ENCODE data around the gene JOSD2. TPM values are rescaled to one million over a fixed set of nuclear protein-coding genes. Genes with fewer than 3 reads are reported as not detected.
A peak's percentile ranks its signal among the peaks of the same experiment; 100 is the strongest.

JOSD2 gene
- total and polyA plus RNA-seq, 9 of the 15 experiments (the other 6 are each of a cell fraction or from before 2014, with no cell fraction given): 0.06 to 14.4 (median 3.1) TPM

DNA sequence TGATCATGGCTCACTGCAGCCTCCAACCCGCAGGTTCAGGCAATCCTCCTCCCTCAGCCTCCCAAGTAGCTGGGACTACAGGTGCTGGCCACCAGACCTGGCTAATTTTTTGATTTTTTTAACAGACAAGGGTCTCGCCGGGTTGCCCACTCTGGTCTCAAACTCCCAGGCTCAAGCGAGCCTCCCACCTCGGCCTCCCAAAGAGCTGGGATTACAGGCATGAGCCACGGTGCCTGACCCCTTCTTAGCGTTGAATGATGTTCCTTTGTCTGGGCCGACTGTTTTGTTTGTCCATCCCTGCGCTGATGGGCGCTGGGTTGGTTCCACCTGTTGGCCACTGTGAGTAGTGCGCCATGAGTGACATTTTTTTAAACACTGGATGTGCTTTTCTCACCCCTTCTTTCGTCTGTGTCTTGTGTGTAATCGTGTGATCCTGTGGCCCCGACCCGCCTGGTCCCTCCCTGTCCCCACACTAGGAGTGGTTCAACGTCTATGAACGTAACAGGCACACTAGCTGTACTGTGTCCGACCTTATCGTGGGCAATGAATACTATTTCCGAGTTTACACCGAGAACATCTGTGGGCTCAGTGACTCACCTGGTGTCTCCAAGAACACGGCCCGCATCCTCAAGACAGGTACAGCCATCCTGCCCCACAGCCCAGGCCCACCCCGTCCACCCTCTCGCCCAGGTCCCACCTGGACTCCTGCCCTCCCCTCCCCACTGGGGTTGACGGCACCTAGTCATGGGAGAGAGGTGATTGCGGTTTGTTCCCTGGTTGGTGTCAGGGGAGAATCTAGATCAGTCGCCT lies 49.7 kb downstream of the JOSD2 start (continued):
- TF ChIP-seq CBX3 (IDR thresholded peaks at IDR 0.05; ENCODE audit: borderline replicate concordance in 1 of 2, low read length in 2 of 2) (peak in 1 of 2 experiments; percentile 45; a peak in 1 of 3 replicates), POLR3A (IDR thresholded peaks at IDR 0.05; ENCODE audit: borderline replicate concordance, extremely low read depth, insufficient read depth, insufficient read length) (no peak), ATF7 (IDR thresholded peaks at IDR 0.05) (0 out of 2 replicates have a peak, but pooled peaks have one; percentile 33), CREM (IDR thresholded peaks at IDR 0.05; ENCODE audit: low read depth) (peak; percentile 45; the same call in 1 of the 2 replicates), POLR2AphosphoS2 (IDR thresholded peaks at IDR 0.05; ENCODE audit: low read length) (no peak), MAZ (CRISPR knock-in tag; conservative IDR thresholded peaks at IDR 0.05 in 1 of 2, IDR thresholded peaks at IDR 0.05 in 1 of 2) (0 out of 4 replicates have a peak, but pooled peaks of 1 of the 2 experiments have one; percentile 13), NRF1 (conservative IDR thresholded peaks at IDR 0.05 in 1 of 2, IDR thresholded peaks at IDR 0.05 in 1 of 2) (peak; percentile 16 to 35; a peak in 1 of 4 replicates), STAG1 (CRISPR knock-in tag; IDR thresholded peaks at IDR 0.05; ENCODE audit: borderline replicate concordance) (peak; percentile 78; the same call in 1 of the 2 replicates), SNAPC5 (CRISPR knock-in tag; IDR thresholded peaks at IDR 0.05) (no peak), NR1H2 (CRISPR knock-in tag; IDR thresholded peaks at IDR 0.05) (no peak), RAD21 (CRISPR knock-in tag; conservative IDR thresholded peaks at IDR 0.05 in 1 of 2, IDR thresholded peaks at IDR 0.05 in 1 of 2) (peak; percentile 74 to 91), MEIS2 (IDR thresholded peaks at IDR 0.05; ENCODE audit: partially characterized antibody) (peak; percentile 75), ZNF384 (IDR thresholded peaks at IDR 0.05; ENCODE audit: low read depth, low read length) (peak; percentile 89), SAFB (IDR thresholded peaks at IDR 0.05; ENCODE audit: borderline replicate concordance, low read depth, low read length) (no peak), HMG20A (CRISPR knock-in tag; conservative IDR thresholded peaks at IDR 0.05) (no peak), PKNOX1 (IDR thresholded peaks at IDR 0.05) (peak; percentile 73), NR2C1 (IDR thresholded peaks at IDR 0.05) (peak; percentile 35; the same call in 1 of the 2 replicates), NR2C1 (tag; IDR thresholded peaks at IDR 0.05) (no peak), RB1 (IDR thresholded peaks at IDR 0.05; ENCODE audit: low read depth) (peak; percentile 29; the same call in 1 of the 2 replicates), JUND (IDR thresholded peaks at IDR 0.05; ENCODE audit: borderline replicate concordance, low read depth, low read length) (peak; percentile 47; the same call in 1 of the 2 replicates), JUND (tag; IDR thresholded peaks at IDR 0.05; ENCODE audit: borderline replicate concordance, low read depth, low read length) (peak; percentile 35; the same call in 1 of the 3 replicates), CREBBP (IDR thresholded peaks at IDR 0.05; ENCODE audit: low read depth, low read length) (no peak), ARID2 (IDR thresholded peaks at IDR 0.05) (peak; percentile 26; the same call in 1 of the 2 replicates), ZSCAN32 (CRISPR knock-in tag; IDR thresholded peaks at IDR 0.05) (no peak)
- TF ChIP-seq, protein P1, sequence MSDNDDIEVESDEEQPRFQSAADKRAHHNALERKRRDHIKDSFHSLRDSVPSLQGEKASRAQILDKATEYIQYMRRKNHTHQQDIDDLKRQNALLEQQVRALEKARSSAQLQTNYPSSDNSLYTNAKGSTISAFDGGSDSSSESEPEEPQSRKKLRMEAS (CRISPR knock-in tag; IDR thresholded peaks at IDR 0.05): 0 out of 2 replicates have a peak, but pooled peaks have one; percentile 25
- TF ChIP-seq, protein P2, sequence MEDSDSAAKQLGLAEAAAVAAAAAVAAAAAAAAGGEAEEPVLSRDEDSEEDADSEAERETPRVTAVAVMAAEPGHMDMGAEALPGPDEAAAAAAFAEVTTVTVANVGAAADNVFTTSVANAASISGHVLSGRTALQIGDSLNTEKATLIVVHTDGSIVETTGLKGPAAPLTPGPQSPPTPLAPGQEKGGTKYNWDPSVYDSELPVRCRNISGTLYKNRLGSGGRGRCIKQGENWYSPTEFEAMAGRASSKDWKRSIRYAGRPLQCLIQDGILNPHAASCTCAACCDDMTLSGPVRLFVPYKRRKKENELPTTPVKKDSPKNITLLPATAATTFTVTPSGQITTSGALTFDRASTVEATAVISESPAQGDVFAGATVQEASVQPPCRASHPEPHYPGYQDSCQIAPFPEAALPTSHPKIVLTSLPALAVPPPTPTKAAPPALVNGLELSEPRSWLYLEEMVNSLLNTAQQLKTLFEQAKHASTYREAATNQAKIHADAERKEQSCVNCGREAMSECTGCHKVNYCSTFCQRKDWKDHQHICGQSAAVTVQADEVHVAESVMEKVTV (CRISPR knock-in tag; IDR thresholded peaks at IDR 0.05): peak; percentile 50
